ENCODE measurements around the gene PHF21A. TPM values are rescaled to one million over a fixed set of nuclear protein-coding genes. Genes with fewer than 3 reads are reported as not detected.

Gene PHF21A
- total RNA-seq, 1 experiment from 2014 or later = 29.4 TPM

GRCh38 chr11:45939836-45940235, 181.4 kb downstream of the PHF21A start:
- Mint-ChIP-seq H3K27ac (no peak overlapping the region), H3K4me3 (no peak overlapping the region), H3K9me3 (no peaks in the 10 kb centered on the region), H3K36me3 (peaks cover 11% of the 10 kb centered on the region; the same call in 1 of the 2 replicates), H3K27me3 (ENCODE audit: low read depth) (no peaks in the 10 kb centered on the region; the same call in 1 of the 2 replicates), H3K4me1 (peaks cover 10% of the 10 kb centered on the region)
- ATAC-seq = no peak
- POLR2A ChIA-PET = interaction anchor here (0.6 to 1.0 kb wide), 3 partner anchors 17 to 376 kb away, joined by 3 to 4 read pairs (median 3); no protein-coding TSS in a partner anchor
- CTCF ChIA-PET = interaction anchor here (0.6 to 4.2 kb wide), 4 partner anchors 10 to 66 kb away, joined by 3 to 13 read pairs (median 4); no protein-coding TSS in a partner anchor
- no peak for TF ChIP-seq ZNF263 (CRISPR knock-in tag; IDR thresholded peaks at IDR 0.05; ENCODE audit: low read depth)
- no peak for TF ChIP-seq AR (CRISPR knock-in tag; IDR thresholded peaks at IDR 0.05)
- TF ChIP-seq ZMAT4 (CRISPR knock-in tag; IDR thresholded peaks at IDR 0.05) = no peak
- TF ChIP-seq FOXP1 (CRISPR knock-in tag; IDR thresholded peaks at IDR 0.05; ENCODE audit: borderline replicate concordance) = no peak
- no peak for TF ChIP-seq JUN (CRISPR knock-in tag; IDR thresholded peaks at IDR 0.05)
- no peak for TF ChIP-seq NFE2L1 (CRISPR knock-in tag; IDR thresholded peaks at IDR 0.05)
- no peak for TF ChIP-seq PRDM15 (CRISPR knock-in tag; IDR thresholded peaks at IDR 0.05)
- TF ChIP-seq PREB (CRISPR knock-in tag; IDR thresholded peaks at IDR 0.05; ENCODE audit: borderline replicate concordance) = no peak
- TF ChIP-seq USF1 (CRISPR knock-in tag; IDR thresholded peaks at IDR 0.05) = no peak
- no peak for TF ChIP-seq ZNF425 (CRISPR knock-in tag; conservative IDR thresholded peaks at IDR 0.05)
- TF ChIP-seq CDX4 (CRISPR knock-in tag; IDR thresholded peaks at IDR 0.05; ENCODE audit: borderline replicate concordance) = no peak
- TF ChIP-seq NR2C2 (CRISPR knock-in tag; IDR thresholded peaks at IDR 0.05) = no peak
- no peak for TF ChIP-seq GABPB1 (CRISPR knock-in tag; IDR thresholded peaks at IDR 0.05)
- no peak for DNase-seq (ENCODE audit: low spot score)

Data from WTC11 (cell line).